GM12892 (cell line): Measurements from ENCODE around the gene LBH.

Experiments used
- DNase-seq: peaks from one replicate; pipeline ENCODE4 v3.0.0; 2011; ENCODE audit not compliant: insufficient read length
- FAIRE-seq: peaks from 2 replicates; lab custom pipeline; 2011; peaks lifted over from hg19 to GRCh38; lab: Jason Lieb, UNC
- POLR2A ChIP-seq: IDR thresholded peaks from 2 replicates; pipeline ENCODE4 v1.6.1; 2011; ENCODE audit warnings: low read depth, low read length, control low read depth
- POLR2AphosphoS5 ChIP-seq: IDR thresholded peaks from 2 replicates; pipeline ENCODE4 v1.6.1; 2011; ENCODE audit warnings: low read depth, low read length, control low read depth
- TAF1 ChIP-seq: IDR thresholded peaks from 2 replicates; pipeline ENCODE4 v1.6.1; 2011; ENCODE audit warnings: low read depth, mild to moderate bottlenecking, control low read depth, low read length, borderline replicate concordance

Gene LBH

DNA sequence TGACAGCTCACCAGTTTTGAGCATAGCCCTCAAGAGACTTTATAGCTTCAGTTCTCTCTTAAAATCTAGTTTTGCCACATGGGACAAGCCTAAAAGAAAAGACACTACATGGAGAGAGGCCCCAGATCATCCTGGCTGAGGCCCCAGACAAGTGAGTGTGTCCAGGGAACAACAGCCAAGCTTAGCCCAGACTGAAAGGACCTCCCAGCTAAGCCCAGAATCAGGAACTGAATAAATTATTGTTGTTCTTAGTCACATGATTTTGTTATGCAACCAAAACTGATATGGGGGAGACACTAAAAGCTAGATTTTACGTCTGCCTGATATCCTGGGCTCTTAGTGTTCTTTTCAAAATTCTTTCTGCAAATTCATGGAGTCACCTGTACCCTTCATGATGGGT lies 29.3 kb upstream of the LBH start:
- DNase-seq = no peak
- no peak for FAIRE-seq
- TF ChIP-seq POLR2A = no peak
- TF ChIP-seq POLR2AphosphoS5 = no peak
- TF ChIP-seq TAF1 = no peak

DNA sequence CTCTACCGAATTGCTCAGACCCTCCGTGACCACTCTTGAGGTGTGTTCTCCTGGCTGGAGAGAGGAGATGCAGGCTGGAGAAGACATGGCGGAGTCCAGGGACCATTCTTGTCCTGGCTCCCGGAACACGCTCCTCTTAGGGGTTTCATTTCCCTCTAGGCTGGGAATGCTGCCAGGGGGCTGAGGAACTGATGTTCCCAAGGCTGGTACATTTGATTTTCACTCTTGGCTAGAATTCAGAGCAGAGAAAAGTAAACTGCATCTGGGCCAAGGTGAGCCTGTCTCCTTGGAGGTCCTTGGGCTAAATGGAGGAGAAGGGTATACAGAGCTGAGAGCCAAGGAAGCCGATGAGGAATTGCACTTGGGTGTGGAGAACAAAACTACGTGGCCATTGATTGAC lies 28.2 kb upstream of the LBH start:
- FAIRE-seq (no peak), DNase-seq (no peak)
- TF ChIP-seq POLR2A (no peak), TAF1 (no peak), POLR2AphosphoS5 (no peak)

DNA sequence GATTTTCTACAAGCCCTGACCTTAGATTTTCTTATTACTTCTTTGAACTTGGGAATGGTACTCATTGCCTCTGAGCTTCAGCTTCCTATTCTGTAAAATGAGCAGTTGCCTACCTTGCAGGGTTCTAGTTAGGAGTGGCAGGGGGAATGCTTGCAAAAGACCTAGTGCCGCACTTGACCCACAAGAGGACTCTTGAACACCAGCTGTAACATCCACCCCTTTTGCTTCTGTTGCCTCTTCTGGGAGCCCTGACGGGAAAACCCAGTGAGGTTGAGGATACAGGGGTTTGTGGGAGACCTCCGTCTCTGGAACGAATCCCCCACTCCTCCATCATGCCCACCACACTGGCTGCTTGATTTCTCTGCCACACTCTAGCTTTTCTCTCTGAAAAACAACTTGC lies 27.1 kb upstream of the LBH start:
- TF ChIP-seq POLR2AphosphoS5 = no peak
- no peak for TF ChIP-seq POLR2A
- TF ChIP-seq TAF1 = no peak
- no peak for DNase-seq
- FAIRE-seq = no peak

DNA sequence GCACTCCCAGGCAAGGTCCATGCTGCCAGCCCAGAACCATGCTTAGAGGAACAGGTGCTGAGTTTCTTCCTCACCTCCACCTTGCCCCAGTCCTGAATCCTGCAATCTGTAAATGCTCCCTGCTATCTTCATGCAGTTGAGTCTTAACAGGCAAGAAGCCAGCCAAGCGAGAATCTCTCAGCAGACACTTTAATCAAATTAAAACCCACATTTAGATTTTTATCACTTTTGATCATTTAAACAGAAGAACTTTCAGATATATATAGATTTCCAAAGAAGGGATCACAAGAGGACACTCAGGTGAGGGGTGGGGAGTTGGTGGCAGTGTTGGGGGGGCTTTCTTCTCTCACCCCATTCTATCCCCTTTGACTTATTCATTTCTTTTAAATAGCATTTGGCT lies 25.9 kb upstream of the LBH start:
- DNase-seq = no peak
- no peak for FAIRE-seq
- TF ChIP-seq TAF1 = no peak
- TF ChIP-seq POLR2A = no peak
- TF ChIP-seq POLR2AphosphoS5 = no peak

- TF ChIP-seq POLR2AphosphoS5 = no peak
- no peak for TF ChIP-seq POLR2A
- no peak for TF ChIP-seq TAF1
- DNase-seq (no peak), FAIRE-seq (no peak)
These were observed 24.6 kb upstream of the LBH start for GRCh38 chr2:30206461-30207430.

DNA sequence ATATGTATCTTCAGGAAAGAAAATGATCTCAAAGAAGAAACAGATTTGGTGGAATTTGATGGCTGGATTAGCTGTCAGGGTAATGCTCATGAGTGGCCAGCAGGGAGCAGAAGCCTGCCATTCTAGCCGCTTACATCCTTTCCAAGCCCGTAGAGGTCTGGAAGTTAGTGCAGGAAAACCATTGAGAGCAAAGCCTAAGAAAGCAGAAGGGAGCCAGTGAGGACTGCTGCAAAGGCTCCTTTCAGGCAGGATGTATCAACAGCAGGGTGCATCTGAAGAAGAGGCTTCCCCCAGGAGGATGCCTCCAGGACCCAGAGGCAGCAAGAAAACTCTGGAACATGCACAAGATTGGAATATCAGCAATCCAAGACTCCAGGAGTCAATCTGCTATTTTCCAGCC lies 22.9 kb upstream of the LBH start:
- no peak for TF ChIP-seq TAF1
- TF ChIP-seq POLR2A = no peak
- no peak for TF ChIP-seq POLR2AphosphoS5
- FAIRE-seq (peak; percentile 80), DNase-seq (no peak)

- TF ChIP-seq POLR2A (no peak), POLR2AphosphoS5 (no peak), TAF1 (no peak)
- no peak for DNase-seq
- no peak for FAIRE-seq
These were observed 22.1 kb upstream of the LBH start for GRCh38 chr2:30209227-30209626.

DNA sequence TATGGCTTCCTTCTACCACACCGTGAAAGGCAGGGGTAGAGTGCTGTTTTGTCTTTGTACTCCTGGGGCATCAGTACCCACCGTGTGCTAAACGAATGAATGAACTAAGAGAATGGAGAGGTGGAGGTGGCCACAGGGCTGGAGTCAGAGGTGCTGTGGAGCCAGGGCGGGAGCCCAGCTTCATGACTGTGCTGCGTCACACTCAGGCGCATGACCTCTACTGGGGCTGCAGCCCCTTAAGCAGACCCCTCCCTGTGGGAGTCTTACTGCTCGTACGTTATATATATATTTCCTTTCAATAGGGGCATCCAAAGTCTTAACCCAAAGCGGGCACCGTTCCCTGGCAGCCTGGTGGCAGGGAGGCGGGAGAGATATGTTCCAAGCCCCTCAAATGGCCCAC lies 18.0 kb upstream of the LBH start:
- FAIRE-seq (no peak), DNase-seq (no peak)
- no peak for TF ChIP-seq POLR2AphosphoS5
- no peak for TF ChIP-seq POLR2A

- TF ChIP-seq POLR2A = no peak
- no peak for TF ChIP-seq POLR2AphosphoS5
- TF ChIP-seq TAF1 = no peak
- FAIRE-seq (no peak), DNase-seq (no peak)
These were observed 17.3 kb upstream of the LBH start for GRCh38 chr2:30213907-30214463.

DNA sequence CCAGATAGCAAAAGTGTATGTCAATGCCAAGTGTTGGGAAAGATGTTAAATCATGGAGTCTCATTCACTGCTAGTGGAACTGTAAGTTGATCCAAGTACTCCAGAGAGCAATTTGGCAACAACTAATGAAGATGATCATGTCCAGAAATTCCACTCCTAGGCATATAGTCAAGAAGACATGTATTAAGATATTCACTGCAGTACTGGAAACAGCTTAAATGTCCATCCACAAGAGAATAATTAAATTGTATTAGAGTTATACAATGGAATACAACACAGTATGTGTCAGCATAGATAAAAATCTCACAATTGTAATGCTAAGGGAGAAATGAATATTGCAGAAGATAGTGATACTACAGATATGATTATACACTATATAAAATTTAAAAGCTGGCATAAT lies 15.2 kb upstream of the LBH start:
- FAIRE-seq (no peak), DNase-seq (no peak)
- TF ChIP-seq POLR2AphosphoS5 (no peak), POLR2A (no peak), TAF1 (no peak)

GRCh38 chr2:30217644-30218337 lies 13.5 kb upstream of the LBH start:
- no peak for FAIRE-seq
- no peak for TF ChIP-seq POLR2A
- TF ChIP-seq TAF1 = no peak
- TF ChIP-seq POLR2AphosphoS5 = no peak
- DNase-seq = no peak

GRCh38 chr2:30218338-30218713 lies 13.0 kb upstream of the LBH start:
- FAIRE-seq (no peak), DNase-seq (no peak)
- no peak for TF ChIP-seq TAF1
- TF ChIP-seq POLR2AphosphoS5 = no peak
- TF ChIP-seq POLR2A = no peak
